ENCODE measurements around the gene CAMTA1. TPM values are rescaled to one million over a fixed set of nuclear protein-coding genes. Genes with fewer than 3 reads are reported as not detected.

CAMTA1 gene
- total and polyA plus RNA-seq, 9 of the 15 experiments (the other 6 are each of a cell fraction or from before 2014, with no cell fraction given): 43.9 to 161 (median 65.9) TPM

- TF ChIP-seq PRDM10 (IDR thresholded peaks at IDR 0.05; ENCODE audit: partially characterized antibody) (no peak), POLR2G (IDR thresholded peaks at IDR 0.05; ENCODE audit: low read depth, low read length) (no peak), BCOR (IDR thresholded peaks at IDR 0.05) (no peak), ZBTB40 (IDR thresholded peaks at IDR 0.05) (no peak), ZBTB40 (CRISPR knock-in tag; IDR thresholded peaks at IDR 0.05) (no peak), ERF (CRISPR knock-in tag; IDR thresholded peaks at IDR 0.05) (no peak), HDAC8 (tag; IDR thresholded peaks at IDR 0.05) (no peak), SIN3A (IDR thresholded peaks at IDR 0.05; ENCODE audit: borderline replicate concordance in 2 of 2, control insufficient read depth in 1 of 2, low read depth in 2 of 2, low read length in 2 of 2) (no peak), MED1 (CRISPR knock-in tag; IDR thresholded peaks at IDR 0.05; ENCODE audit: borderline replicate concordance) (no peak), GABPB2 (CRISPR knock-in tag; conservative IDR thresholded peaks at IDR 0.05) (no peak), FOXK2 (conservative IDR thresholded peaks at IDR 0.05 in 1 of 2, IDR thresholded peaks at IDR 0.05 in 1 of 2; ENCODE audit: low read depth in 2 of 2) (no peak), TGIF2 (CRISPR knock-in tag; IDR thresholded peaks at IDR 0.05) (no peak)
Observed at GRCh38 chr1:7369866-7370265, 584.6 kb downstream of the CAMTA1 start (continued).
